Stimulated activated CD4-positive, alpha-beta T cell treated with anti-CD3 and anti-CD28 coated beads, Interleukin-2, amount 100 ng/mL, for 4 hours (primary cell): ENCODE measurements around the gene SLC1A2.
A peak's percentile ranks its signal among the peaks of the same experiment; 100 is the strongest.

Experiments used
- DNase-seq: peaks from one replicate; pipeline ENCODE4 v3.0.0-alpha.2; 2020; ENCODE audit warnings: low read depth

Gene SLC1A2

GRCh38 chr11:35223371-35223796 lies 196.0 kb downstream of the SLC1A2 start:
- no peak for DNase-seq

GRCh38 chr11:35218956-35219355 lies 200.4 kb downstream of the SLC1A2 start:
- DNase-seq, result no peak

DNA sequence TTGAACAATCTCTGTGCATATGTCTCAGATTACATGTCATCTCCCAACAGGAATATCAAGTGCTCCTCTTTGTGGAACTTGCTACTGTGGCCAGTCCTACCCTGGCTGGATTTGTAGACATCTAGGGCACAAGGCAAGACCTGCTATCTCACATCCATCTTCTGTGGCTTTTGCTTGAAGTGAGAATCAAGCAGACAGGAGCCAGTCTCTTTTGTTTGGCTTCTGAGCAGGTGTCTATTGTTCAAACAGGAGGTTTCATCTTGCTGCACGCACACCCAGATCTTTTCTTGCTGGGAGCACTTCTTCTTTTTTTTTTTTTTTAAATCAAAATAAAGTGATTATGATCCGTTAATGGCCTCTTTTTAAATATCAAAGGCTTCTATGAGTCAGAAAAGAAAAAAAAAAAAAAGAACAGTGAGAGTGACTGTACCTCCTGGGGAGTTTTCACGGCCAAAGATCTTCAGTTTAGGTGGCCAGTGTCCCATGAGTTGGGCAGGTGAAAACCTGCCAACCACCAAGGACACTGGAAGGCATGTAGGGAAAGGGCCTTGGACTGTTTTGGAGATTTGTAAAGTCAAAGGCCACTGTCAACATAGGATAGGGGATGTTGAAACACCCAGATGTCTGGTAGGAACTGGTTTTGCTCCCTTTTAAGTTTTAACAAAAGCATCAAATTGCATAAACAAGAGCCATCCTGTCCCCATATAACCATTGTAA lies 202.2 kb downstream of the SLC1A2 start:
- no peak for DNase-seq

GRCh38 chr11:35215945-35216344 lies 203.4 kb downstream of the SLC1A2 start:
- DNase-seq, result no peak

DNA sequence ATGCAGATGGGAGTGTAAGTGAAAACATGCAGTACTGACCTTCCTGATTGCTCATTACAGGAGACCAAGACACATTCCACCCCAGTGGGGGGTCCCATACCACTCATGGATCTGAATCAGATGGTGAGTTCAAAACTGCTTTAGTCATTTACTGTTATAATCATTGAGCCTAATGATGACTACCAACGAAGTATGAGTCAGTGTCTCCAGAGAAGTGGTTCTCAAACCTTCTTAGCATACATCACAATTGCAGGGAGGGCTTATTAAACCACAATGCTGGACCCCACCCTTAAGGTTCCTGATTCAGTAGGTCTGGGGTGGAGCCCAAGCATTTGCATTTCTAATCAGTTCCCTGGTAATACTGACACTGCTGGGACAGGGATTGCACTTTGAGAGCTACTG lies 204.6 kb downstream of the SLC1A2 start:
- DNase-seq, result peak; percentile 48

GRCh38 chr11:35214226-35214770 lies 205.1 kb downstream of the SLC1A2 start:
- no peak for DNase-seq

- no peak for DNase-seq
Observed at GRCh38 chr11:35211952-35212351, 207.4 kb downstream of the SLC1A2 start.

- DNase-seq, result no peak
Observed at GRCh38 chr11:35210876-35211546, 208.3 kb downstream of the SLC1A2 start.

GRCh38 chr11:35208795-35209194 lies 210.6 kb downstream of the SLC1A2 start:
- no peak for DNase-seq

DNA sequence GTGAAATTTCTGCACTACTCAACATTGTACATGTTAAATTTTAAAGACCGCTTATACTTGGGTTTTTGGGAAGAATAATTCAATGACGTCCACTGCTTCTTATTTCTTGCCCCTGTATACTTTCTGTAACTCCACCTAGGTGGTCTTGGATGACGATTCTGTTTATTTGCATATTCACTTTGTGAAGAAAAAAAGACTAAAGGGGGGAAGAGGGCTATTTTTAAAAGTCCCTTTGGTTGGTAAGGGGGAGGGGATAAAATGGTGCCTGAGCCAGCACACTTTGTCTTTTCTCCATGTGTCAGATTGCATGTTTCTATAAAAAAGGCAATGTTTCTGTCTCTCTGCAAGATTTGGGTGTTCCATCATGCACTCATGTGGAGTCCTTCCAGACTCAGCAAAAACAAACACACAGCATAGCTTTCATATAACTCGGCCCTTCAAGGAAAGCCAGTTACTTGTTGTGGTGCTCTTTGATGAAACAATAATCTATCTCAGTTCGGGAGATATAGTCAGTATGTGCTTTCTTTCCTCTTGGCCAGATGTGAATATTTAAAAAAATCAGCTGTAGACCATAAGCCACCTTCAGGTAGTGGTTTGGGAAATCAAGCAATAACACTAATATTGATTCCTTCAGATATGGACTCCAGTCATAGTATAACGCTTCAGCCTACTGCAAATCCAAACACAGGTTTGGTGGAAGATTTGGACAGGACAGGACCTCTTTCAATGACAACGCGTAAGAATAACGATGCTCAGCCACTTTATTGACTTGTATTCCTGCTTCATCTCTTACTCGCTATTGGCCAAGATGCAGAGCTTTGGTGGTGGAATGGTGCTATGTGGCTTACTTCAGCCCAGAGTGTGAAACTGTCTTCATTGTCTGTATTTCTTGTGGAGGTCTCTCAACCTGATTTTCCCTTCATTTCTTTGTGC lies 211.6 kb downstream of the SLC1A2 start:
- DNase-seq, result no peak

GRCh38 chr11:35206616-35207015 lies 212.7 kb downstream of the SLC1A2 start:
- DNase-seq, result no peak

GRCh38 chr11:35204614-35205013 lies 214.7 kb downstream of the SLC1A2 start:
- no peak for DNase-seq
